Activated CD8-positive, alpha-beta memory T cell treated with anti-CD3 and anti-CD28 coated beads, Interleukin-2, amount 10 ng/mL, durations not matched to agents 7 days and 5 days (primary cell): ENCODE data around the gene BAIAP3. TPM values are rescaled to one million over a fixed set of nuclear protein-coding genes. Genes with fewer than 3 reads are reported as not detected.

ENCODE experiments used
- ATAC-seq: fragments of 150-1000 bp; cut with Tn5 transposase; one replicate; pipeline ENCODE4 v1.10.0; 2021; ENCODE audit warnings: moderate library complexity
- CTCF ChIA-PET: fragments of 350-600 bp; sonication (Branson Sonifier 250); formaldehyde crosslinking; loops from one replicate; lab custom pipeline; 2021; ENCODE audit warnings: antibody characterized with exemption; lab: Charles Lee
- DNase-seq: peaks from one replicate; pipeline ENCODE4 v3.0.0-alpha.2; 2020
- H3K27ac Mint-ChIP-seq: one replicate; pipeline ENCODE4 v1.8.0; 2021; ENCODE audit warnings: mild to moderate bottlenecking, mixed read lengths
- H3K27me3 Mint-ChIP-seq: one replicate; pipeline ENCODE4 v1.8.0; 2021; ENCODE audit warnings: mixed read lengths
- H3K36me3 Mint-ChIP-seq: one replicate; pipeline ENCODE4 v1.8.0; 2021; ENCODE audit warnings: mild to moderate bottlenecking, mixed read lengths
- H3K4me1 Mint-ChIP-seq: one replicate; pipeline ENCODE4 v1.8.0; 2021; ENCODE audit warnings: mixed read lengths
- H3K4me3 Mint-ChIP-seq: one replicate; pipeline ENCODE4 v1.8.0; 2021; ENCODE audit warnings: mild to moderate bottlenecking, moderate library complexity, mixed read lengths
- H3K9me3 Mint-ChIP-seq: one replicate; pipeline ENCODE4 v1.8.0; 2022; ENCODE audit warnings: low read depth, mixed read lengths
- total RNA-seq, 2 experiments: library from RNA; stranded (reverse); gene quantifications; one replicate each; pipeline ENCODE4 v1.2.3, GENCODE V29; 2021

Gene BAIAP3
- total RNA-seq, 2 experiments from 2014 or later = 0.45 to 0.53 TPM

DNA sequence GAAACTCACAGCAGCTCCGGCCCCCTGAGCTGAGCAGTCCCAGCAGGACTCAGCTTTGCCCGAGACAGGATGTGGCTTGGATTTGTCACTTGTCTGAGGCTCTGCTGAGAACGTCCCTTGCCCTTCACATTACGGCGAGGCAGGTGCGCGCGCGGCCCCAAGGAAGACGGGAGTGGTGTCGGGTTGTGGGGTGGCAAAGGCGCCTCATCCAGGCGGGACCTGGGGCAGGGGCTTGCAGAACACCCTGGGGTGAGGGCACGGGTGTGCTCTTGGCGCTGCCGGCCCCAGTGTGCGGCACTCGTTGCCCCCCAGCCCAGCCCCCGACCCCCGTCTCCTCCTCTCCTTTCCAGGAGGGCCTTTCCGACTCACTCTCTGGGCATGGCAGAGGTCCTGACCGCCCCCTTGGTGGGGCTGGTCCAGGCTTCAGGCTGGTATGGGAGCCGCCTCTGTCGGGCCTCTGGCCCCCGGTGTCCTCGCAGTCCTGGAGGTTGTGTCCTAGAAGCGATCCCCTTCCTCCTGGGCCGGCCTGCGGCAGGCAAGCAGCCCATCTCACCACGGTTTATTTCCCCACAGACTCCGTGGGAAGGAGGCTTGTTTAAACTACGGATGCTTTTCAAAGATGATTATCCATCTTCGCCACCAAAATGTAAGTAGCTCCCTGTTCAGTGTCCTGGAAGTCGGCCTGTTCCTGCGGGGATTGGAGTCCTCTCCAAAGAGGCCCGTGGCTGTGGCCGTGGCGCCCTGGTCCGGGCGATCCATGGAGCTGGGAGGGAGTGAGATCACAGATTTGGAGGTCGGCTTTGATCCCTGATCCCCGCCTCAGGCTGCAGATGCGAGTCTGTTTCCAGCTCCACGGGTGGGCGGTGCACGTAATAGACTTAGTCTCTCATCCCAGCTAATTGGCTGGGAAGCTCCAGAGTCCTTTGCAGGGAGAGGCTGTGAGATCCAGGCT lies 18.1 kb upstream of the BAIAP3 start:
- CTCF ChIA-PET = no interaction called here

DNA sequence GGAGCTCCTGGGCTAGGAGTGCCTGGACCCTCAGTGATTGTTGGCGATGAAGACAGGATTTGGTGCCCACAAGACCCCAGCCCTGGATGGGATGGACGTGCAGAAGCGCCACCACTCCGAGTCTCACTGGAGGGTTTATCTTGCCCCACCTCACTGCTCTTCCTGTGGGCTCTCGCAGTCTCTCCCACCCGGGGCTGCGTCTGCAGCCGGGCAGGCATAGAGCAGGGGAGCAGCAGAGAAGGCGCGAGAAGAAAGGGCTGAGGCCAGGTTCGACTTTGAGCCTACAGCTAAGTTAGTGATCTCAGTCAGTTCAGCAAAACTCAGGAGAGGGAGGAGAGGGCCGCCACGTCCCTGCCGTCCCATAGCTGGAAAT lies 17.4 kb upstream of the BAIAP3 start:
- Mint-ChIP-seq H3K4me3 (no peak overlapping the region), H3K9me3 (no peaks in the 10 kb centered on the region), H3K27ac (no peak overlapping the region), H3K4me1 (peaks cover 22% of the 10 kb centered on the region), H3K36me3 (peaks cover 56% of the 10 kb centered on the region), H3K27me3 (no peaks in the 10 kb centered on the region)
- ATAC-seq = no peak
- no peak for DNase-seq
- CTCF ChIA-PET = no interaction called here

More for the DNA sequence above, 18.1 kb upstream of the BAIAP3 start:
- ATAC-seq (no peak), DNase-seq (peak; percentile 32)
- peaks cover 56% of the 10 kb centered on the region for H3K36me3 Mint-ChIP-seq
- H3K4me3 Mint-ChIP-seq = no peak overlapping the region
- H3K27ac Mint-ChIP-seq = no peak overlapping the region
- peaks cover 28% of the 10 kb centered on the region for H3K4me1 Mint-ChIP-seq
- H3K9me3 Mint-ChIP-seq = no peaks in the 10 kb centered on the region
- no peaks in the 10 kb centered on the region for H3K27me3 Mint-ChIP-seq

DNA sequence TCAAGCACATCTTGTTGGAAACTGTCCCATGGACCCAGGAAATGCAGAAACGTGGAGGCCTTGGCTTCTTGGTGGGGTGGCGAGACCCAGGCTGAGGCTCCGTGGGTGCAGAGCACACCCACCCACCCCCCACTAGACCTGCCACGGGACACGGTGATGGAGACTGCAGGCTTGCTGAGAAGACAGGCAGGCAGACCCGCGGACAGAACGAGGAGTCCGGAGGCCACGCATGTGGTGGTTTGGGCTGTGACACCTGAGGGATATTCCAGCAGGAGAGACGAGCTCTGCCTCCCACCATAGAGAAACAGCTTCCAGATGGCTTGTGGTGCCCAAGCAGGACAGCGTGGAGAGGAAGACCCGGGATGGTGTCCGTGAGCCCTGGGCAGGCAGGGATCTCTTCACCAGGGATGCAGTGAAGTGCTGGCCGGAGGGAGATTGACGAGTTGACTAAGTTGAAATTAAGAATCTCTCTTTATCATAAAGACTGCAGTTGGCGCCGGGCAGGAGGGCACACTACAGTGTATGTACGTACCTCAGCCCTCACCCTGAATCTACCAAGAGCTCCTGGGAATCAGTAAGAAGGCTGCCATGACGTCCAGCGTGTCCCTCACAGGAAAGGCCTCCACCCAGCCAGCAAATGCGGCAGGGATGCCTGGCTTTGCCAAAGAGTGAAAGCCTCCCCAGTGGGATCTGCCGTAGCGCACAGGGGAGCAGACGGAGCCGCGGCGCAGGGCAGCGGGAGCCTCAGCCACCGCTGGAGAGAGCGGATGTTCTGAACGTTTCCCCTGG lies 15.8 kb upstream of the BAIAP3 start:
- Mint-ChIP-seq H3K27ac (no peak overlapping the region), H3K4me1 (peaks cover 12% of the 10 kb centered on the region), H3K4me3 (no peak overlapping the region), H3K27me3 (no peaks in the 10 kb centered on the region), H3K36me3 (peaks cover 57% of the 10 kb centered on the region), H3K9me3 (no peaks in the 10 kb centered on the region)
- CTCF ChIA-PET = no interaction called here
- ATAC-seq (no peak), DNase-seq (peak; percentile 37)

- peaks cover 57% of the 10 kb centered on the region for H3K36me3 Mint-ChIP-seq
Observed at GRCh38 chr16:1318268-1318545, 15.2 kb upstream of the BAIAP3 start.

GRCh38 chr16:1319041-1319440 lies 14.4 kb upstream of the BAIAP3 start:
- Mint-ChIP-seq H3K9me3 (no peaks in the 10 kb centered on the region), H3K27ac (no peak overlapping the region), H3K4me3 (no peak overlapping the region), H3K4me1 (peaks cover 7% of the 10 kb centered on the region), H3K27me3 (no peaks in the 10 kb centered on the region), H3K36me3 (peaks cover 59% of the 10 kb centered on the region)
- DNase-seq = peak; percentile 37
- CTCF ChIA-PET = no interaction called here
- no peak for ATAC-seq

More at GRCh38 chr16:1318268-1318545, 15.2 kb upstream of the BAIAP3 start:
- no peaks in the 10 kb centered on the region for H3K9me3 Mint-ChIP-seq
- ATAC-seq = no peak
- H3K27ac Mint-ChIP-seq = no peak overlapping the region
- no peak for DNase-seq
- no peaks in the 10 kb centered on the region for H3K27me3 Mint-ChIP-seq
- H3K4me1 Mint-ChIP-seq = peaks cover 7% of the 10 kb centered on the region
- CTCF ChIA-PET = no interaction called here
- no peak overlapping the region for H3K4me3 Mint-ChIP-seq

- Mint-ChIP-seq H3K4me1 (peaks cover 2% of the 10 kb centered on the region), H3K4me3 (no peak overlapping the region), H3K36me3 (peaks cover 57% of the 10 kb centered on the region), H3K27me3 (no peaks in the 10 kb centered on the region), H3K27ac (no peak overlapping the region), H3K9me3 (no peaks in the 10 kb centered on the region)
- ATAC-seq = no peak
- no peak for DNase-seq
- CTCF ChIA-PET = no interaction called here
Observed at GRCh38 chr16:1320097-1320496, 13.3 kb upstream of the BAIAP3 start.

- Mint-ChIP-seq H3K4me1 (no peaks in the 10 kb centered on the region), H3K9me3 (no peaks in the 10 kb centered on the region), H3K36me3 (peaks cover 53% of the 10 kb centered on the region), H3K27ac (no peak overlapping the region), H3K4me3 (no peak overlapping the region), H3K27me3 (no peaks in the 10 kb centered on the region)
- no peak for DNase-seq
- ATAC-seq = no peak
- CTCF ChIA-PET = no interaction called here
Observed at GRCh38 chr16:1320658-1321240, 12.7 kb upstream of the BAIAP3 start.

DNA sequence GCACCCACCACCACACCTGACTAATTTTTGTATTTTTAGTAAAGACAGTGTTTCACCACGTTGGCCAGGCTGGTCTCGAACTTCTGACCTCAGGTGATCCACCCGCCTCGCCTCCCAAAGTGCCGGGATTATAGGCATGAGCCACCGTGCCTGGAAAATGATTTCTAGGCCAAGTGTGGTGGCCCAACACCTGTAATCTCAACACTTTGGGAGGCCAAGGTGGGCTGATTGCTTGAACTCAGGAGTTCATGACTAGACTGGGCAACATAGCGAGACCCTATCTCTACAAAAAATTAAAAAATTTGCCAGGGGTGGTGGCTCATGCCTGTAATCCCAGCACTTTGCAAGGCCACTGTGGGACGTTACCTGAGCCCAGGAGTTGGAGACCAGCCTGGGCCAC lies 11.0 kb upstream of the BAIAP3 start:
- ATAC-seq (no peak), DNase-seq (no peak)
- no peak overlapping the region for H3K27ac Mint-ChIP-seq
- no peak overlapping the region for H3K4me3 Mint-ChIP-seq
- H3K4me1 Mint-ChIP-seq = no peaks in the 10 kb centered on the region
- peaks cover 41% of the 10 kb centered on the region for H3K36me3 Mint-ChIP-seq
- H3K27me3 Mint-ChIP-seq = no peaks in the 10 kb centered on the region
- no peaks in the 10 kb centered on the region for H3K9me3 Mint-ChIP-seq
- CTCF ChIA-PET = no interaction called here

- Mint-ChIP-seq H3K4me1 (no peaks in the 10 kb centered on the region), H3K27me3 (no peaks in the 10 kb centered on the region), H3K36me3 (peaks cover 30% of the 10 kb centered on the region), H3K27ac (no peak overlapping the region), H3K9me3 (no peaks in the 10 kb centered on the region), H3K4me3 (no peak overlapping the region)
- CTCF ChIA-PET = interaction anchor here (0.6 kb wide), 1 partner anchor 40 kb away, joined by 3 read pairs; no protein-coding TSS in a partner anchor
- ATAC-seq (peak; percentile 11), DNase-seq (no peak)
Observed at GRCh38 chr16:1323296-1324239, 9.9 kb upstream of the BAIAP3 start.

- ATAC-seq (no peak), DNase-seq (no peak)
- Mint-ChIP-seq H3K27me3 (no peaks in the 10 kb centered on the region), H3K4me1 (no peaks in the 10 kb centered on the region), H3K36me3 (peaks cover 26% of the 10 kb centered on the region), H3K27ac (no peak overlapping the region), H3K9me3 (no peaks in the 10 kb centered on the region), H3K4me3 (no peak overlapping the region)
- CTCF ChIA-PET = interaction anchor here (0.6 kb wide), 1 partner anchor 39 kb away, joined by 3 read pairs; no protein-coding TSS in a partner anchor
Observed at GRCh38 chr16:1324286-1324826, 9.1 kb upstream of the BAIAP3 start.

DNA sequence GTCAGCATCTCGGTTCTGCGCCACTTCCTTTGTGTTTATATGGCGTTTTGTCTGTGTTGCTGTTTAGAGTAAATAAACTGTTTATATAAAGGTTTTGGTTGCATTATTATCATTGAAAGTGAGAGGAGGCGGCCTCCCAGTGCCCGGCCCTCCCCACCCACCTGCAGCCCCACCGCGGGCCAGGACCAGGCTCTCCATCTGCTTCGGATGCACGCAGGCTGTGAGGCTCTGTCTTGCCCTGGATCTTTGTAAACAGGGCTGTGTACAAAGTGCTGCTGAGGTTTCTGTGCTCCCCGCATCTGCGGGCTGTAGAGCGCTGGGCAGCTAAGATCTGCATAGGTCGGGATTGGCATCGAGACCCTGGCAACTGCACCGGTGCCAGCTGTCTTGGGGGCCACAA lies 8.2 kb upstream of the BAIAP3 start:
- H3K27ac Mint-ChIP-seq = no peak overlapping the region
- H3K9me3 Mint-ChIP-seq = no peaks in the 10 kb centered on the region
- H3K36me3 Mint-ChIP-seq = peaks cover 18% of the 10 kb centered on the region
- DNase-seq (no peak), ATAC-seq (no peak)
- H3K27me3 Mint-ChIP-seq = no peaks in the 10 kb centered on the region
- no peaks in the 10 kb centered on the region for H3K4me1 Mint-ChIP-seq
- CTCF ChIA-PET = no interaction called here
- no peak overlapping the region for H3K4me3 Mint-ChIP-seq

- H3K9me3 Mint-ChIP-seq = no peaks in the 10 kb centered on the region
- CTCF ChIA-PET = interaction anchor here (1.2 kb wide), 1 partner anchor 26 kb away, joined by 4 read pairs; no protein-coding TSS in a partner anchor
- peak; percentile 38 for ATAC-seq
- H3K36me3 Mint-ChIP-seq = peaks cover 14% of the 10 kb centered on the region
- H3K4me1 Mint-ChIP-seq = no peaks in the 10 kb centered on the region
- no peak for DNase-seq
- H3K4me3 Mint-ChIP-seq = no peak overlapping the region
- no peaks in the 10 kb centered on the region for H3K27me3 Mint-ChIP-seq
- H3K27ac Mint-ChIP-seq = no peak overlapping the region
Observed at GRCh38 chr16:1325673-1326371, 7.6 kb upstream of the BAIAP3 start.
